ENCODE data around the gene RICTOR.

The RICTOR gene

DNA sequence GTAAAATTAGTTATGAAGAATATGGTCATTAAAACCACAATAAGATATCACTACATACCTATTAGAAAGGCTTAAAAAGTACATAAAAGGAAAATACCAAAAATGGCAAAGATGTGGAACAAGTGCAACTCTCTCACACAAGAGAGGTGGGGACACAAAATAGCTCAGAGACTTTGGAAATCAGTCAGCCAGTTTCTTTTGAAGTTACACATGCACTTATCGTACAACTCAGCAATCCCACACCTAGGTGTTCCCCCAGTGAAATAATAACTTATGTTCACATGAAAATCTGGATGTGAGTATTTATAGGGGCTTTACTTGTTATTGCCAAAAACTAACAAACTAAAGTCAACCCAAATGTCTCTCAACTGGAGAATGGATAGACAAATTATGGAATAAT lies 9.8 kb upstream of the RICTOR start:
- no peaks in the 10 kb centered on the region for H3K27me3 ChIP-seq (ENCODE audit: control insufficient read depth, insufficient read depth, low read length)
- H3K4me3 ChIP-seq (ENCODE audit: low read length): no peak overlapping the region
- no peak overlapping the region for H3K9ac ChIP-seq (ENCODE audit: low read length)

GRCh38 chr5:39082995-39083394 lies 8.8 kb upstream of the RICTOR start:
- H3K9ac ChIP-seq (ENCODE audit: low read length): no peak overlapping the region
- no peaks in the 10 kb centered on the region for H3K27me3 ChIP-seq (ENCODE audit: control insufficient read depth, insufficient read depth, low read length)
- no peak overlapping the region for H3K4me3 ChIP-seq (ENCODE audit: low read length)
- H3K36me3 ChIP-seq (ENCODE audit: control insufficient read depth, insufficient read depth, low read length): no peaks in the 10 kb centered on the region
- H3K9me3 ChIP-seq (ENCODE audit: control insufficient read depth, low read length): no peaks in the 10 kb centered on the region
- H3K4me1 ChIP-seq (ENCODE audit: control insufficient read depth, insufficient read depth, low read length): no peaks in the 10 kb centered on the region

More for the DNA sequence above, 9.8 kb upstream of the RICTOR start:
- no peaks in the 10 kb centered on the region for H3K9me3 ChIP-seq (ENCODE audit: control insufficient read depth, low read length)
- no peaks in the 10 kb centered on the region for H3K36me3 ChIP-seq (ENCODE audit: control insufficient read depth, insufficient read depth, low read length)
- H3K4me1 ChIP-seq (ENCODE audit: control insufficient read depth, insufficient read depth, low read length): no peaks in the 10 kb centered on the region

DNA sequence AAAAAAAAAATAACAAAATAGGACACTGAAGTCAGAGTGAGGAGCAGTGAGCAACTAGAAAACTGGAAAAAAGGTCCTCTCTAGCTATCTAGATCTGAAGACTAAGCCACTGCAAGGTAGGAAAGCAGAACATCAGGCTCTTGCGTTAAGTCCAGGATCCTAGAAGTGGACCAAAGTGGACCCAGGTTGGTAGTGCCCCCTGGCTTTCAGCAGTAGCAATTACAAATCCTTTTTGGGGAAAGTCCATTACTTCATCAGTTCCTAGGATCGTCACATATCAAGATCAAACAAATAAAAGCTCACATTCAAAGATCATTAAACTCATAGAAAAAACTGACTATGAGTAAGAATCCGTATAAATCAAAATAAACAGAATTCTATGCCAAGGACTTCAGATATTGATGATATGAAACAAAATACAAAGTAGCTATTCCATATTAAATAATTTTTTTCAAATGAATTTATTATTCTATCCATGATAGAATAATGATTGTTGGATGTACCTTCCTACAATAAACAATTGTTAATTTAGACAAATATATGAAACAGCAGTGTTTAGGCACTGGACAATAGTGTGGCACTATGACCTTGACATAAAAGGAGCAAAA lies 6.5 kb upstream of the RICTOR start:
- no peaks in the 10 kb centered on the region for H3K36me3 ChIP-seq (ENCODE audit: control insufficient read depth, insufficient read depth, low read length)
- no peaks in the 10 kb centered on the region for H3K4me1 ChIP-seq (ENCODE audit: control insufficient read depth, insufficient read depth, low read length)
- no peaks in the 10 kb centered on the region for H3K9me3 ChIP-seq (ENCODE audit: control insufficient read depth, low read length)
- no peak overlapping the region for H3K9ac ChIP-seq (ENCODE audit: low read length)
- H3K27me3 ChIP-seq (ENCODE audit: control insufficient read depth, insufficient read depth, low read length): no peaks in the 10 kb centered on the region
- H3K4me3 ChIP-seq (ENCODE audit: low read length): no peak overlapping the region

GRCh38 chr5:39080168-39080567 lies 6.0 kb upstream of the RICTOR start:
- Histone ChIP-seq H3K36me3 (ENCODE audit: control insufficient read depth, insufficient read depth, low read length) (no peaks in the 10 kb centered on the region), H3K27me3 (ENCODE audit: control insufficient read depth, insufficient read depth, low read length) (no peaks in the 10 kb centered on the region), H3K4me3 (ENCODE audit: low read length) (no peak overlapping the region), H3K9ac (ENCODE audit: low read length) (no peak overlapping the region), H3K9me3 (ENCODE audit: control insufficient read depth, low read length) (no peaks in the 10 kb centered on the region), H3K4me1 (ENCODE audit: control insufficient read depth, insufficient read depth, low read length) (no peaks in the 10 kb centered on the region)

DNA sequence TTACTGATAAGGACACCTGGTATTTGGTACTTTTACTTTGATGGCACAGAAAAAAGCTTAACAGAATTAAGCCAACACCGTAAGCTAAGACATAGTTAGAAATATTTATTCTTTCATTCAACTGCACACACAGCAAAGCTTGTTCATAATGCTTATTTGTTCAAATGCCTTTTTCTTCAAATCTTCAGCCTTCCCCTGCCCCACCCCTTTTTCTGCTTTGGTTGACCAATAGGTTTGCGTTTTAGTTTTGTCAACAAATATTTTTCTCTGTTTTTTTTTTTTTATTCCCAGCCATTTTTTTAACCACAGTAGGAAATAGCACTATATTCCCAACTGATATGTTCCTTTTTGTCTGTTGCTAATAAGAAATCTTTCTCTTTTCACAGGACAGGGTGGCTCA lies 4.9 kb upstream of the RICTOR start:
- H3K27me3 ChIP-seq (ENCODE audit: control insufficient read depth, insufficient read depth, low read length): no peaks in the 10 kb centered on the region
- no peaks in the 10 kb centered on the region for H3K36me3 ChIP-seq (ENCODE audit: control insufficient read depth, insufficient read depth, low read length)
- no peaks in the 10 kb centered on the region for H3K4me1 ChIP-seq (ENCODE audit: control insufficient read depth, insufficient read depth, low read length)
- H3K9ac ChIP-seq (ENCODE audit: low read length): no peak overlapping the region
- no peak overlapping the region for H3K4me3 ChIP-seq (ENCODE audit: low read length)
- no peaks in the 10 kb centered on the region for H3K9me3 ChIP-seq (ENCODE audit: control insufficient read depth, low read length)

- Histone ChIP-seq H3K36me3 (ENCODE audit: control insufficient read depth, insufficient read depth, low read length) (no peaks in the 10 kb centered on the region), H3K27me3 (ENCODE audit: control insufficient read depth, insufficient read depth, low read length) (no peaks in the 10 kb centered on the region), H3K4me3 (ENCODE audit: low read length) (no peak overlapping the region), H3K9me3 (ENCODE audit: control insufficient read depth, low read length) (no peaks in the 10 kb centered on the region), H3K4me1 (ENCODE audit: control insufficient read depth, insufficient read depth, low read length) (peaks cover 8% of the 10 kb centered on the region), H3K9ac (ENCODE audit: low read length) (no peak overlapping the region)
Observed at GRCh38 chr5:39076757-39077728, 2.8 kb upstream of the RICTOR start.

GRCh38 chr5:39076101-39076756 lies 2.0 kb upstream of the RICTOR start:
- Histone ChIP-seq H3K4me1 (ENCODE audit: control insufficient read depth, insufficient read depth, low read length) (peaks cover 8% of the 10 kb centered on the region), H3K9me3 (ENCODE audit: control insufficient read depth, low read length) (no peaks in the 10 kb centered on the region), H3K4me3 (ENCODE audit: low read length) (no peak overlapping the region), H3K9ac (ENCODE audit: low read length) (no peak overlapping the region), H3K36me3 (ENCODE audit: control insufficient read depth, insufficient read depth, low read length) (no peaks in the 10 kb centered on the region), H3K27me3 (ENCODE audit: control insufficient read depth, insufficient read depth, low read length) (no peaks in the 10 kb centered on the region)

DNA sequence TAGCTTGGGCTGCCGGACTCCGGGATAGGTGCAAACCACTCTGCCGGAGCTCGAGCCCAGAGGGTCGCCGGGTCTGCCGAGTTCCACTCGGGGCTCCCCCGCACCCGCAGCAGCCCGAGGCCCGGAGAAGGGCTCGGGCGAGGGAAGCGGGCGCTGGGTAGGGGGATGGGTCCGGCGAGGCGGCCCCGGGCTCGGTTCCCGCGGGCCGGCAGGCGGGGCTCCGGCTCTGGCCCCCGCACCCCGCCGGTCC lies 507 bp downstream of the RICTOR start:
- Histone ChIP-seq H3K9ac (ENCODE audit: low read length) (peak overlapping the region; percentile 94), H3K4me1 (ENCODE audit: control insufficient read depth, insufficient read depth, low read length) (peaks cover 8% of the 10 kb centered on the region), H3K9me3 (ENCODE audit: control insufficient read depth, low read length) (no peaks in the 10 kb centered on the region), H3K4me3 (ENCODE audit: low read length) (peak overlapping the region; percentile 72), H3K27me3 (ENCODE audit: control insufficient read depth, insufficient read depth, low read length) (no peaks in the 10 kb centered on the region), H3K36me3 (ENCODE audit: control insufficient read depth, insufficient read depth, low read length) (no peaks in the 10 kb centered on the region)

DNA sequence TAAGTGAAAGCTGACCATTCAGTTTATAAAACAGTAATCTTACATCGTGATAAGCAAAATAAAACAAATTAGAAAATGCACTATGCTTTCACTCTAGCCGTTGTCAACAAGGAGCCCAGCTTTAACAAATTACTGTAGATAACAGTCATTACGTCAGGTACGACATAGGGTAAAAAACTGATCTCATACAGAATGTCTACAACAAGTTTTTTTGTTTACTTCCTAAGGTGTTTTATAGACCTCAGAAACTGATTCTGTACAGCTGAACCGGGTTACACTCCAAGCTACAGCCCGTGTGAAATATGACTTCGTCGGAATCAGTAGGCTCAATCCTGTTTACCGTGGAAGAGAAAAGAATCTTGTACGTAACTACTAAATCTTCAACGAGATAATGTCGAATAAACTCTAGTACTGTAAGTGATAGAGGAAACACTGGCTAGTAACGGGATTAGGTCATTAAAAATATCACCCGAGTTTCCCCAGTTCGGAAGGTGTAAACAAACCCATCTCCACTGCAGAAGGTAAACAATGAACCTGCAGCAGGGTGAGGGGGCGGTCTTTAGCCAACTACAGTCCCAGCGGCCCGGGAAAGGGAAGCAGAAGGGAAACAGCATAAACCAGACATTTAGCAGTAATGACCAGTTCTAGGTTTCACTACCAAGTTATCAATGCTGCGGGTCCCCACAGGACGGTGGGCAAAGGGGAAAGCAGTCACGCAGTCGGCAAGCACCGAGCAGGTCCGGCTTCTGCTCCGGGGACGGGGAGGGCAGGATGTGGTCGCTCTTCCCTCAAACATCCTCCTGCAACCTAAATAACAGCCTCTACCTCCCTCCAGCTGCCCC lies 1.1 kb downstream of the RICTOR start:
- Histone ChIP-seq H3K9me3 (ENCODE audit: control insufficient read depth, low read length) (no peaks in the 10 kb centered on the region), H3K9ac (ENCODE audit: low read length) (peak overlapping the region; percentile 94), H3K4me3 (ENCODE audit: low read length) (peak overlapping the region; percentile 72), H3K4me1 (ENCODE audit: control insufficient read depth, insufficient read depth, low read length) (peaks cover 8% of the 10 kb centered on the region), H3K36me3 (ENCODE audit: control insufficient read depth, insufficient read depth, low read length) (no peaks in the 10 kb centered on the region), H3K27me3 (ENCODE audit: control insufficient read depth, insufficient read depth, low read length) (no peaks in the 10 kb centered on the region)

DNA sequence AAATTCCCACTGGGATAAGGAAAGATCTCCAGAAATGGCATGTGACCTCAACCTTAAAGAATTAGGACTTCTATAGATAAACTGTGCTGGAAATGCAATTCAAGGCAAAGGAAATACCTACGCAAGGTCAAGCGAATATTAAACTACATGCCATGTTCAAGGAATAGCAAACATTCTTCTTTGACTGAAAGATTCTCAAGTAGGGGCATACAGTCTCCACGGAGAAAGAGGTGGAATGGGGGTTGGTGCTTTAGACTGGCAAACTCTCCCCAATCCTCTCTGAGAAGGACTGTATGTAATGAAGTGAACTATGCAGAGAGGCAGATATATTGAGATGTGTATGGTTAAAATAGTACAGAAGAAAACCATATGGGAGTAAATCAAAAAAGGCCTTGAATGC lies 6.1 kb downstream of the RICTOR start:
- no peaks in the 10 kb centered on the region for H3K36me3 ChIP-seq (ENCODE audit: control insufficient read depth, insufficient read depth, low read length)
- H3K27me3 ChIP-seq (ENCODE audit: control insufficient read depth, insufficient read depth, low read length): no peaks in the 10 kb centered on the region
- H3K4me1 ChIP-seq (ENCODE audit: control insufficient read depth, insufficient read depth, low read length): peaks cover 13% of the 10 kb centered on the region
- H3K9ac ChIP-seq (ENCODE audit: low read length): no peak overlapping the region
- H3K4me3 ChIP-seq (ENCODE audit: low read length): no peak overlapping the region
- H3K9me3 ChIP-seq (ENCODE audit: control insufficient read depth, low read length): no peaks in the 10 kb centered on the region

GRCh38 chr5:39064450-39064849 lies 9.7 kb downstream of the RICTOR start:
- Histone ChIP-seq H3K36me3 (ENCODE audit: control insufficient read depth, insufficient read depth, low read length) (no peaks in the 10 kb centered on the region), H3K4me1 (ENCODE audit: control insufficient read depth, insufficient read depth, low read length) (peaks cover 14% of the 10 kb centered on the region), H3K9me3 (ENCODE audit: control insufficient read depth, low read length) (no peaks in the 10 kb centered on the region), H3K9ac (ENCODE audit: low read length) (no peak overlapping the region), H3K27me3 (ENCODE audit: control insufficient read depth, insufficient read depth, low read length) (no peaks in the 10 kb centered on the region), H3K4me3 (ENCODE audit: low read length) (no peak overlapping the region)
